ENCODE measurements around the gene GNG13.

GRCh38 chr16:754656-755055, 45.9 kb downstream of the GNG13 start:
- TF ChIP-seq, protein P1, sequence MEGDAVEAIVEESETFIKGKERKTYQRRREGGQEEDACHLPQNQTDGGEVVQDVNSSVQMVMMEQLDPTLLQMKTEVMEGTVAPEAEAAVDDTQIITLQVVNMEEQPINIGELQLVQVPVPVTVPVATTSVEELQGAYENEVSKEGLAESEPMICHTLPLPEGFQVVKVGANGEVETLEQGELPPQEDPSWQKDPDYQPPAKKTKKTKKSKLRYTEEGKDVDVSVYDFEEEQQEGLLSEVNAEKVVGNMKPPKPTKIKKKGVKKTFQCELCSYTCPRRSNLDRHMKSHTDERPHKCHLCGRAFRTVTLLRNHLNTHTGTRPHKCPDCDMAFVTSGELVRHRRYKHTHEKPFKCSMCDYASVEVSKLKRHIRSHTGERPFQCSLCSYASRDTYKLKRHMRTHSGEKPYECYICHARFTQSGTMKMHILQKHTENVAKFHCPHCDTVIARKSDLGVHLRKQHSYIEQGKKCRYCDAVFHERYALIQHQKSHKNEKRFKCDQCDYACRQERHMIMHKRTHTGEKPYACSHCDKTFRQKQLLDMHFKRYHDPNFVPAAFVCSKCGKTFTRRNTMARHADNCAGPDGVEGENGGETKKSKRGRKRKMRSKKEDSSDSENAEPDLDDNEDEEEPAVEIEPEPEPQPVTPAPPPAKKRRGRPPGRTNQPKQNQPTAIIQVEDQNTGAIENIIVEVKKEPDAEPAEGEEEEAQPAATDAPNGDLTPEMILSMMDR (conservative IDR thresholded peaks at IDR 0.05; ENCODE audit: low read depth, low read length): no peak
- TF ChIP-seq EZH2 (IDR thresholded peaks at IDR 0.05; ENCODE audit: low read length, unreplicated experiment): no peak

All from PC-3 (cell line).